Upper lobe of right lung (tissue), 1 donor: ENCODE data around the gene MAPK8IP2. TPM values are rescaled to one million over a fixed set of nuclear protein-coding genes. Genes with fewer than 3 reads are reported as not detected.

Source experiments
- ATAC-seq: fragments of 200-7000 bp; cut with Tn5 transposase; one replicate; pipeline ENCODE4 v1.9.1; 2020; ENCODE audit warnings: mild to moderate bottlenecking, moderate library complexity
- DNase-seq: peaks from one replicate; pipeline ENCODE4 v3.0.0-alpha.2; 2020
- H3K27ac ChIP-seq: fragments of 200-600 bp; one replicate; pipeline ENCODE4 v1.8.0; 2022
- H3K27me3 ChIP-seq: fragments of 200-600 bp; one replicate; pipeline ENCODE4 v1.8.0; 2022; ENCODE audit warnings: mild to moderate bottlenecking
- H3K36me3 ChIP-seq: fragments of 200-600 bp; one replicate; pipeline ENCODE4 v1.8.0; 2022
- H3K4me1 ChIP-seq: fragments of 200-600 bp; one replicate; pipeline ENCODE4 v1.8.0; 2022
- H3K4me3 ChIP-seq: fragments of 200-600 bp; one replicate; pipeline ENCODE4 v1.8.0; 2022; ENCODE audit warnings: mild to moderate bottlenecking
- H3K9me3 ChIP-seq: fragments of 200-600 bp; one replicate; pipeline ENCODE4 v1.8.0; 2022
- intact Hi-C: fragments of 100-400 bp; cut with DNase I; formaldehyde crosslinking; loops from one replicate; pipeline ENCODE4 v1.11.0; 2022
- total RNA-seq: library from RNA; stranded (reverse); fragmentation: NEBNext Ultra II Directional; extraction: Animal tissue kit (Norgen Biotek cat#: 25700); gene quantifications from one replicate; pipeline ENCODE4 v1.2.1, GENCODE V29; 2021
- TF ChIP-seq, protein P1 (sequence below): fragments of 200-600 bp; IDR thresholded peaks from one replicate; pipeline ENCODE4 v1.8.0; 2022; ENCODE audit warnings: antibody characterized with exemption
- donor health status: DM: no; HTN: yes; CAD: no; lungs with severe emphysema.

Gene MAPK8IP2
- total RNA-seq, 1 donor from 2014 or later = 2.6 TPM

DNA sequence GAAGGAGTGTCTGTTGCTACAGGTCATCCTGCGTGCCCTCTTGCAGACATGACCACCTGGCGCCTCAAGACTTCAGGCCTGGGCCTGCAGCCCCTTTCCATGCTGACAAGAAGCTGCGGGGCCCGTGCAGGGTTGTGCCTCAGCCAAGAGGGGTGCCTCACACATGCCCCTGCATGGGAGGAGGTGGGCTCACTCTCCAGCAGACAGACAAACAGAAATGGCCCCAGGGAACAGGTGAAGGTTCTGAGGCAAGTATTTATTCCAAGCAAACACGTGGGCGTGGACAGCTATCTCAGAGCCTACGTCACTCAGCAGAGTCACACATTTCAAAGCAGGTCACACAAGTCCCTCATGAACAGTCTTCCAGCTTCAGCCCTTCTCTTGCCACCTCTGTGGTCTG, 32.0 kb upstream of the MAPK8IP2 start:
- ATAC-seq (no peak), DNase-seq (no peak)
- Histone ChIP-seq H3K36me3 (no peaks in the 10 kb centered on the region), H3K27ac (no peak overlapping the region), H3K27me3 (no peaks in the 10 kb centered on the region), H3K4me1 (peaks cover 4% of the 10 kb centered on the region), H3K9me3 (no peaks in the 10 kb centered on the region), H3K4me3 (no peak overlapping the region)
- intact Hi-C loops = no loop called here
- TF ChIP-seq, protein P1, sequence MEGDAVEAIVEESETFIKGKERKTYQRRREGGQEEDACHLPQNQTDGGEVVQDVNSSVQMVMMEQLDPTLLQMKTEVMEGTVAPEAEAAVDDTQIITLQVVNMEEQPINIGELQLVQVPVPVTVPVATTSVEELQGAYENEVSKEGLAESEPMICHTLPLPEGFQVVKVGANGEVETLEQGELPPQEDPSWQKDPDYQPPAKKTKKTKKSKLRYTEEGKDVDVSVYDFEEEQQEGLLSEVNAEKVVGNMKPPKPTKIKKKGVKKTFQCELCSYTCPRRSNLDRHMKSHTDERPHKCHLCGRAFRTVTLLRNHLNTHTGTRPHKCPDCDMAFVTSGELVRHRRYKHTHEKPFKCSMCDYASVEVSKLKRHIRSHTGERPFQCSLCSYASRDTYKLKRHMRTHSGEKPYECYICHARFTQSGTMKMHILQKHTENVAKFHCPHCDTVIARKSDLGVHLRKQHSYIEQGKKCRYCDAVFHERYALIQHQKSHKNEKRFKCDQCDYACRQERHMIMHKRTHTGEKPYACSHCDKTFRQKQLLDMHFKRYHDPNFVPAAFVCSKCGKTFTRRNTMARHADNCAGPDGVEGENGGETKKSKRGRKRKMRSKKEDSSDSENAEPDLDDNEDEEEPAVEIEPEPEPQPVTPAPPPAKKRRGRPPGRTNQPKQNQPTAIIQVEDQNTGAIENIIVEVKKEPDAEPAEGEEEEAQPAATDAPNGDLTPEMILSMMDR = no peak

DNA sequence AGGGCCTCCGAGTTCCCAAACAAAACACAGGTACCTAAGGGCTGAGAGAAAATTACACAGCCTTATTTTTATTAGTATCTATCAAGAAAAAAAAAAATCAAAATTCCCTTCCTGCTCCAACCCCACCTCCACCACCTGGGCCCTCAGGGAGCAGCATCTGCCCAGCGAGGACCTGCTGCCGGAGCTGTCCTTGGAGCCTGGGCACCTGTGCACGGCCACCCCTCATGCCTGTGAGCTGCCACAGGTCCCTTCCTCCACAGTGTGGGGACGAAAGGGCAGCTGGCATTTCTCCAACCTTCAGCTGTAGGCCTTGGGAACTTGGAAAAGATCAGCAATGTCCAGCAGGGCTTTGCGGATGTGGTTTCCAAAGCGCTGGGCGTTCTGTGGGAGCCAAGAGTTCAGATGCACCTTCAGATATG, 31.5 kb upstream of the MAPK8IP2 start:
- intact Hi-C loops = no loop called here
- TF ChIP-seq, protein P1 = no peak

DNA sequence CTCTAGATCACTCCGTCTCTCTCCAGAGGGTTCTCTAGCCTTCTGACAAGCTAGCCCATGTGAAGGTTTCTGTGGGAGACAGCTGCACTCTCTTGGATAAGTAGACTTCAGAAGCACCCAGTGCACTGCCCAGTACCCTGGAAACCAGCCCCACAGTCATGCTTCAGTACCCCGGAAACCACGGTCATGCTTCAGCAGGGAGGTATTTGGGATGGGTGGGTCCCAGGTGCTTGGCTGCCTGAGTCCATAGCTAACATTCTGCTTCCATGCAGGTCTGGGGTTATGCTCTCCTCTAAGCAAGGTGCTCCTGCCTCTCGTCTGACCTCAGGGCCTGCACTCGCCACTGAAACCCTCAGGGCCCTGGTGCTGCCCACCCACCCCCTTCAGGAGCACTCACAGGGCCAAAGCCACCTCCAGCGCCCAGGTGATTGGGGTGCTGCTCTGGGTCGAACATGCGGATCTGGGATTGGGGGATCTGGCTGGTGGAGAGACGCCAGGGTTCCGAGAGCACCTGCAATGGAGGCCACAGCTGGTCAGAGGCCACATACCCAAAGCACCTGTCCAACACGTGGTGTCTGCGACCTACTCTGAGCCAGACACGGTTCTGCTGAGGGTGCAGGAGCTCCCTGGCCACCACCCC, 30.6 kb upstream of the MAPK8IP2 start:
- Histone ChIP-seq H3K4me1 (no peaks in the 10 kb centered on the region), H3K4me3 (no peak overlapping the region), H3K36me3 (no peaks in the 10 kb centered on the region), H3K9me3 (no peaks in the 10 kb centered on the region), H3K27ac (no peak overlapping the region), H3K27me3 (no peaks in the 10 kb centered on the region)
- no peak for DNase-seq
- ATAC-seq = no peak
- TF ChIP-seq, protein P1 = no peak
- intact Hi-C loops = no loop called here

More for the DNA sequence above, 31.5 kb upstream of the MAPK8IP2 start:
- H3K36me3 ChIP-seq = no peaks in the 10 kb centered on the region
- no peak overlapping the region for H3K4me3 ChIP-seq
- no peak for ATAC-seq
- H3K9me3 ChIP-seq = no peaks in the 10 kb centered on the region
- H3K4me1 ChIP-seq = no peaks in the 10 kb centered on the region
- no peak for DNase-seq
- no peak overlapping the region for H3K27ac ChIP-seq
- no peaks in the 10 kb centered on the region for H3K27me3 ChIP-seq

DNA sequence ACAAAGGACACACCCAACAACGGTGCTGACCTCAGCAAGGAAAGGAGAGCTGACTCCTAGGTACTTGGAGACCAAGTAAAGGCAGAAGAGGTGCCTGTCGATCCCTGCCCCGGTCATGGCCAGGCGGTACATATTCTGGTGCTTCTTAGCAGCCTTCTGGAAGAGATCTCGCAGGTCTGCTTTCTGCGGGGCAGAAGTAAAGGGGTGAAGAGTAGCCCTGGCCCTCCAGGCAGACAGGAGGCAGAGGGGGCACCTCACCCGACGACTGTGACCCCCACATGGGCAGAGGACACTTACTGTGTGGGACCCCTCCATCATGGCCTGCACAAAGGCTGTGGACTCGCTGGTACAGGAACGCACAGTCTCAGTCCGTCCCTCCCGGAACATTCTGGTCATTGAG, 29.7 kb upstream of the MAPK8IP2 start:
- intact Hi-C loops = no loop called here
- no peak overlapping the region for H3K4me3 ChIP-seq
- no peaks in the 10 kb centered on the region for H3K27me3 ChIP-seq
- H3K4me1 ChIP-seq = no peaks in the 10 kb centered on the region
- no peak overlapping the region for H3K27ac ChIP-seq
- no peaks in the 10 kb centered on the region for H3K36me3 ChIP-seq
- ATAC-seq = no peak
- TF ChIP-seq, protein P1 = no peak
- no peak for DNase-seq
- no peaks in the 10 kb centered on the region for H3K9me3 ChIP-seq

DNA sequence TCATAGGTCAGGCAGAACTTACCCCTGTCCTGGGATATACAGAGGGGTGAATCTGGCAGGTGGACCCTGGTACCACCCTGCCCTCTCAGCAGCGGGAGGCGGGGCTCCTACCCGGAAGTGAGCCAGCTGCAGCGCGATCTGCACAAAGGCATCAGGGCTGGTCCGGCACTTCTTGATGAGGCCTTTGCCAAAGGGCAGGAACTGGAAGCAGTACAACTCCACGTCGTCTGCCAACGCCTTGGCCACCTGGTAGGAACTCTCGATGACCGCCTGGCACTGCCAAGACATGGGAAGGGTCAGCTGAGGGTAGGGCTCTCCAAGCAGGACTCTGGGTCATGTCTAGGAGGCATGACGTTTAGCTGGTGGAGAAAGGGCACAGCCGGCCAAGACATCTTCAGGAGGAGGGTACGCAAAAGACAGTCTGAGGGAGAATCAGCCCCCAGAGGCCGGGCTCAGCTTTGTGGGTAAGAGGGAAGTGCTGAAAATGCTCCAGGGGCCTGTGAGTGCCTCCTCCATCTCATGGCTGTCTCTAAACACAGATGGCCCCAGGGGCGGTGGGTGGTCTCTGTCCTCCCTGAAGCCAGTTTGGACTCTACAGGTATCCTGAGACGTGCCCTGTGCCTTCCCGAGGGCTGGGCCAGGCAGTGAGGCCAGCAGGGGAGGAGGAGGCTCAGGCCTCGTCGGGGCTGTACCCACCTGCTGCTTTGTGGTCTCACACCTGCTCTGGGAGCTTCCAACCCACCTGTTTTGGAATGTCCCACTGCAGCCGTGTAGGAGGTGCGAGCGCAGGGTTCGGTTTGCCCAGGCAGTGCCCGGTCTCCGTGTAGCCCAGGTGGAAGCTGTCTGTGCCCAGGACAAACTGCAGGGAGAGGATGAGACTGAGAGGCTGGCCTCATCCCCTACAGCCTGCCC, 29.1 kb upstream of the MAPK8IP2 start:
- intact Hi-C loops = no loop called here
- Histone ChIP-seq H3K27me3 (no peaks in the 10 kb centered on the region), H3K27ac (no peak overlapping the region), H3K4me3 (no peak overlapping the region), H3K4me1 (no peaks in the 10 kb centered on the region), H3K9me3 (no peaks in the 10 kb centered on the region), H3K36me3 (no peaks in the 10 kb centered on the region)
- TF ChIP-seq, protein P1 = no peak
- DNase-seq = no peak
- no peak for ATAC-seq
